IMR-90 (cell line): ENCODE results near the gene NDST3.

Experiments used
- BHLHE40 ChIP-seq: fragments of 150-350 bp; IDR thresholded peaks from 2 replicates; pipeline ENCODE4 v1.6.1; 2016; ENCODE audit warnings: mild to moderate bottlenecking, low read depth, low read length
- CTCF ChIP-seq: conservative IDR thresholded peaks from 2 replicates; pipeline ENCODE4 v1.5.1; 2012; ENCODE audit warnings: mild to moderate bottlenecking, low read depth, low read length, improper control_type of control experiment
- POLR2A ChIP-seq: IDR thresholded peaks from 2 replicates; pipeline ENCODE4 v1.6.1; 2012; ENCODE audit warnings: mild to moderate bottlenecking, low read depth, low read length
- RAD21 ChIP-seq: IDR thresholded peaks from 2 replicates; pipeline ENCODE4 v1.6.1; 2012; ENCODE audit warnings: low read length, improper control_type of control experiment
- RFX5 ChIP-seq: IDR thresholded peaks from 2 replicates; pipeline ENCODE4 v1.8.0; 2012; ENCODE audit warnings: low read depth, mild to moderate bottlenecking, low read length, moderate library complexity
- USF2 ChIP-seq: fragments of 150-350 bp; IDR thresholded peaks from 2 replicates; pipeline ENCODE4 v1.6.1; 2017; ENCODE audit warnings: mild to moderate bottlenecking, antibody characterized with exemption, low read length, low read depth

- no peak for TF ChIP-seq BHLHE40
- no peak for TF ChIP-seq USF2
- no peak for TF ChIP-seq CTCF
- TF ChIP-seq POLR2A = no peak
- TF ChIP-seq RAD21 = no peak
- TF ChIP-seq RFX5 = no peak
Measured at GRCh38 chr4:118113220-118113619, 78.9 kb downstream of the NDST3 start.
